Endothelial cell of umbilical vein (primary cell): ENCODE measurements around the gene GYS1.
"Not testable (repeated sequence)": the region's sequence is repeated elsewhere in the genome, so short reads cannot be mapped to it uniquely, and the experiment has no call there.

Source experiments
- CTCF ChIP-seq, 2 donors: IDR thresholded peaks; 1 replicate in 1 of 2; 2 replicates in 1 of 2; pipeline ENCODE4 v1.5.1; 2011; ENCODE audit warnings: low read length in 2 of 2, mild to moderate bottlenecking in 2 of 2, moderate library complexity in 2 of 2, control low read depth in 1 of 2, inconsistent platforms in 1 of 2, low read depth in 1 of 2; ENCODE audit not compliant: insufficient read depth in 1 of 2; ENCODE audit errors: extremely low read depth in 1 of 2
- EZH2 ChIP-seq: IDR thresholded peaks from 2 replicates; pipeline ENCODE4 v1.6.1; 2012; ENCODE audit warnings: borderline replicate concordance, low read depth, mild to moderate bottlenecking, moderate library complexity, low read length, inconsistent platforms; ENCODE audit not compliant: severe bottlenecking
- GATA2 ChIP-seq: IDR thresholded peaks from 2 replicates; pipeline ENCODE4 v1.7.0; 2011; ENCODE audit warnings: low read depth, mild to moderate bottlenecking, moderate library complexity, mixed read lengths, low read length; ENCODE audit not compliant: insufficient read length, insufficient read depth
- MYC ChIP-seq: IDR thresholded peaks from one replicate; pipeline ENCODE4 v1.6.1; 2011; ENCODE audit warnings: mild to moderate bottlenecking, low read depth, low read length
- POLR2A ChIP-seq: IDR thresholded peaks from 2 replicates; pipeline ENCODE4 v1.6.1; 2012; ENCODE audit warnings: low read depth, mild to moderate bottlenecking, control low read depth, low read length

GRCh38 chr19:49025599-49025998 is 32.5 kb upstream of the GYS1 start:
- not testable (repeated sequence) for TF ChIP-seq POLR2A; CTCF (IDR thresholded peaks at IDR 0.05; ENCODE audit: extremely low read depth in 1 of 2, insufficient read depth in 1 of 2, low read depth in 1 of 2, low read length in 2 of 2); MYC; EZH2; GATA2
